ENCODE data around the gene BRSK2.

BRSK2 gene

DNA sequence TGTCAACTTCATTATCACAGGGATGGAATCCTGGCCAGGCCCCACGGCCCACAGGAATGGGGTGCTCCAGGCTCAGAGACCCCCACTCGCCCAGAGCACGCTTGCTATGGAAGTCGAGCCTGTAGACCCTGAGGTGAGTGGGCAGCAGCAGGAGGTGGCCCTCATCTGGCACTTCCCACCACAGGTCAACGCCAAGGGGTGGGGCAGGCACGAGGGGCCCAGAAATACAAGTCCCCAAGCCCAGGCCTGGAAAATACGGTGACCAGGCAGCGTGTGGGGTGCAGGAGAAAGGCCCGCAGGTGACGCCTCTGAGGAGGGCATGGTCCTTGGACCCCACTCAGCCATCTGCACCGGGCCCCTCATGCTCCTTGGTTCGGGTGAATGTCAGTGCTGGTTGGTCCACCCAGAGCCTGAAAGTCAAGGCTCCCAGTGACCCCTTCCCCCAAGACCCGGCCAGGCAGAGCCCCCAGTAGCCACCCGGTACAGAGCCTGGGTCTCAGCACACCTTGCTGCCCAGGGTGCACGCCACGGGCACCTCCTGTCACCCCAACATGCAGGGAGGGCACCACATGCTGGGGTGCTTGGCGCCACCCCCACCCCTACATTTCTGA lies 94.4 kb downstream of the BRSK2 start:
- H3K4me2 ChIP-seq (ENCODE audit: low read depth, low read length) = no peak overlapping the region
- H3F3A ChIP-seq (ENCODE audit: insufficient read depth, low read length) = no peaks in the 10 kb centered on the region
- H3K36me3 ChIP-seq (replicated peaks; ENCODE audit: insufficient read depth, low read length) = no peaks in the 10 kb centered on the region
- no peak overlapping the region for H3K27ac ChIP-seq (ENCODE audit: low read length)
- no peak for DNase-seq
- no peaks in the 10 kb centered on the region for H3K4me1 ChIP-seq (ENCODE audit: low read length)
- no peaks in the 10 kb centered on the region for H4K20me1 ChIP-seq (ENCODE audit: insufficient read depth, low read length)
- no peak overlapping the region for H3K9ac ChIP-seq (ENCODE audit: low read length)
- no peaks in the 10 kb centered on the region for H3K9me3 ChIP-seq (replicated peaks; ENCODE audit: insufficient read depth, low read length)
- TF ChIP-seq EZH2 (optimal IDR thresholded peaks at IDR 0.05; ENCODE audit: low read depth, low read length) = no peak
- TF ChIP-seq, protein P1, sequence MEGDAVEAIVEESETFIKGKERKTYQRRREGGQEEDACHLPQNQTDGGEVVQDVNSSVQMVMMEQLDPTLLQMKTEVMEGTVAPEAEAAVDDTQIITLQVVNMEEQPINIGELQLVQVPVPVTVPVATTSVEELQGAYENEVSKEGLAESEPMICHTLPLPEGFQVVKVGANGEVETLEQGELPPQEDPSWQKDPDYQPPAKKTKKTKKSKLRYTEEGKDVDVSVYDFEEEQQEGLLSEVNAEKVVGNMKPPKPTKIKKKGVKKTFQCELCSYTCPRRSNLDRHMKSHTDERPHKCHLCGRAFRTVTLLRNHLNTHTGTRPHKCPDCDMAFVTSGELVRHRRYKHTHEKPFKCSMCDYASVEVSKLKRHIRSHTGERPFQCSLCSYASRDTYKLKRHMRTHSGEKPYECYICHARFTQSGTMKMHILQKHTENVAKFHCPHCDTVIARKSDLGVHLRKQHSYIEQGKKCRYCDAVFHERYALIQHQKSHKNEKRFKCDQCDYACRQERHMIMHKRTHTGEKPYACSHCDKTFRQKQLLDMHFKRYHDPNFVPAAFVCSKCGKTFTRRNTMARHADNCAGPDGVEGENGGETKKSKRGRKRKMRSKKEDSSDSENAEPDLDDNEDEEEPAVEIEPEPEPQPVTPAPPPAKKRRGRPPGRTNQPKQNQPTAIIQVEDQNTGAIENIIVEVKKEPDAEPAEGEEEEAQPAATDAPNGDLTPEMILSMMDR (IDR thresholded peaks at IDR 0.05; ENCODE audit: low read length) = no peak
- TF ChIP-seq EZH2phosphoT487 (IDR thresholded peaks at IDR 0.05; ENCODE audit: low read length) = no peak
- H3K4me3 ChIP-seq (ENCODE audit: low read length) = no peak overlapping the region
- H3K79me2 ChIP-seq (ENCODE audit: low read length) = no peaks in the 10 kb centered on the region
- no peaks in the 10 kb centered on the region for H3K27me3 ChIP-seq (replicated peaks; ENCODE audit: insufficient read depth, low read length)
- H2AFZ ChIP-seq (ENCODE audit: low read length) = no peak overlapping the region
- H3K9me2 ChIP-seq (replicated peaks; ENCODE audit: insufficient read depth, low read length) = no peaks in the 10 kb centered on the region

DNA sequence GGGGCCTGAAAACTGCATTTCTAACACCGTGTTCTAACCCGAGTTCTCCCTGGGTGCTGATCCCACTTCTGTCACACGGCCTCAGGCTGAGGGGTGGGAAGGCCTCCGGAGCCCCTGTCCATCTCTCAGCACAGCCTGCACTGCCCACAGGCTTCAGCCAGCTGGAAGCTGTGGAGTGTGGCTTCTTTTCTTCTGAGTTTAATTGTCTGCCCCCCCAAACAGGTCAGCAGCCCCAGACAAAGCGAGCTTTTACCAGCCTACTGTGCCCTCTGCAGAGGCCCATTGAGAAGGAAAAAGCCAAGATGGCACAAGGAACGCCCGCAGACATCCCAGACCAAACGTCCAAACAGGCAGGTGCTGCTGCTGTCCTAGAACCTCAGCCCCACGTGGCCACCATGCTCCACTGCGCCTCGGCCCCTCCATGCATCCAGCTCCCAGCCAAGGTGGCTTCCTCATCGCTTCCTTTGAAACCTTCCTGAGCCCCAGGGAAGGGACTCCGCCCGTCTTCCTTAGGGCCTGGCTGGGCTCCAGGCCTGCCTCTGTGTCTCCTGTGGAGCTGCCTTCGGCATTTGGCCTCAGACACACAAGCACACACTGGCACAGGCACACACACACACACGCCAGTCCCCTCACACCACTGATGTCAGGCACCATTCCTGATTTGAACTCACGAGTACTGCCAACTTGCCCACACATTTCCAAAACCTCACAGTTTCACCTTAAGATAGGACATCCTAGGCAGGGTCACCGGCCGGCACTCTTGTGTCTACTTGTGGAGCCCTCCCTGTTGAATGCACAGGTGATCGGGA lies 95.2 kb downstream of the BRSK2 start:
- Histone ChIP-seq H3K4me3 (ENCODE audit: low read length) (no peak overlapping the region), H3K9me3 (replicated peaks; ENCODE audit: insufficient read depth, low read length) (no peaks in the 10 kb centered on the region), H3K36me3 (replicated peaks; ENCODE audit: insufficient read depth, low read length) (no peaks in the 10 kb centered on the region), H4K20me1 (ENCODE audit: insufficient read depth, low read length) (no peaks in the 10 kb centered on the region), H3K4me1 (ENCODE audit: low read length) (no peaks in the 10 kb centered on the region), H3K27ac (ENCODE audit: low read length) (no peak overlapping the region), H3K9me2 (replicated peaks; ENCODE audit: insufficient read depth, low read length) (no peaks in the 10 kb centered on the region), H2AFZ (ENCODE audit: low read length) (no peak overlapping the region), H3F3A (ENCODE audit: insufficient read depth, low read length) (no peaks in the 10 kb centered on the region), H3K27me3 (replicated peaks; ENCODE audit: insufficient read depth, low read length) (no peaks in the 10 kb centered on the region), H3K79me2 (ENCODE audit: low read length) (no peaks in the 10 kb centered on the region), H3K9ac (ENCODE audit: low read length) (no peak overlapping the region), H3K4me2 (ENCODE audit: low read depth, low read length) (no peak overlapping the region)
- TF ChIP-seq, protein P1 (IDR thresholded peaks at IDR 0.05; ENCODE audit: low read length) = no peak
- TF ChIP-seq EZH2phosphoT487 (IDR thresholded peaks at IDR 0.05; ENCODE audit: low read length) (no peak), EZH2 (optimal IDR thresholded peaks at IDR 0.05; ENCODE audit: low read depth, low read length) (no peak)
- no peak for DNase-seq

DNA sequence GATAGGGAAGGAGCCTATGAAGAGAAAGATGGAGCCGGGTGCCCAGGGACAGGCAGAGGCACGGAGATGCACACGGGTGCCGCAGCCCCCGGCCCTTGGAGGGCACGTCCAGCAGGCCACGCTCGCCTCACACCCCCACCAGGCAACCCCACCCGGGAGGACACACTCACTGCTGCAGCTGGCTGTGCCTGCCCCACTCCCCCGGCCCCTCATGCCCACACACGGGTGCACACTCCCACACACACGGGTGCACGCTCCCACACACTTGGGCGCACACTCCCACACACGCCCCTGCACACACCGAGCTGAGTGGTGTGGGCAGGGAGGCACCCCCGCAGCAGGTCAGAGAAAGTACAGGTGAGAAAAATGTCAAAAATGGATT lies 95.8 kb downstream of the BRSK2 start:
- Histone ChIP-seq H3K9ac (ENCODE audit: low read length) (no peak overlapping the region), H3K4me1 (ENCODE audit: low read length) (no peaks in the 10 kb centered on the region), H3K4me3 (ENCODE audit: low read length) (no peak overlapping the region), H3K4me2 (ENCODE audit: low read depth, low read length) (no peak overlapping the region), H3K9me3 (replicated peaks; ENCODE audit: insufficient read depth, low read length) (no peaks in the 10 kb centered on the region), H3K9me2 (replicated peaks; ENCODE audit: insufficient read depth, low read length) (no peaks in the 10 kb centered on the region), H3K79me2 (ENCODE audit: low read length) (0 out of 2 replicates have a peak, but pooled peaks cover 3% of the 10 kb centered on the region), H4K20me1 (ENCODE audit: insufficient read depth, low read length) (no peaks in the 10 kb centered on the region), H3F3A (ENCODE audit: insufficient read depth, low read length) (no peaks in the 10 kb centered on the region), H3K27ac (ENCODE audit: low read length) (no peak overlapping the region), H3K36me3 (replicated peaks; ENCODE audit: insufficient read depth, low read length) (no peaks in the 10 kb centered on the region), H2AFZ (ENCODE audit: low read length) (no peak overlapping the region), H3K27me3 (replicated peaks; ENCODE audit: insufficient read depth, low read length) (no peaks in the 10 kb centered on the region)
- TF ChIP-seq, protein P1 (IDR thresholded peaks at IDR 0.05; ENCODE audit: low read length) = no peak
- no peak for TF ChIP-seq EZH2phosphoT487 (IDR thresholded peaks at IDR 0.05; ENCODE audit: low read length)
- no peak for TF ChIP-seq EZH2 (optimal IDR thresholded peaks at IDR 0.05; ENCODE audit: low read depth, low read length)
- no peak for DNase-seq
